ENCODE results near the gene ABLIM1.

Gene ABLIM1

DNA sequence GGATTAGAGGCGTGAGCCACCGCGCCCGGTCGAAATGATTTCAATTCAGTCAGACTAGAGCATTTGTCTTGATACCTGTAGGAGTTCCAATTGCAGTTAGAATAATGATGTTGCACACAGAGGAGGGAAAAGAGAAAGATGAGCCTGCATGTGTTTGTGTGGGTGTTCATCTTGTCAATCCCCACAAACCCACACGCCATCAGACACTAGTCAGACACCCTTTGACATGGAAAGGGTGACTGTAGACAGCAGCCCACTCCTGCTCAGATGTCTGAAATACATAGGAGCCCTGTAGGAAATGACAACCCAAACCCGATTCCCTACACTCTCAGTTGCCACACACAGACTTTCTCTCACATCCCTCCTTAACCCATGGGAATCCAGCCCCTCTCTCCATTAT is 92.0 kb downstream of the ABLIM1 start:
- Histone ChIP-seq H3K9me3 (ENCODE audit: severe bottlenecking) (no peaks in the 10 kb centered on the region), H3K27me3 (ENCODE audit: insufficient read depth, low read depth, severe bottlenecking) (no peaks in the 10 kb centered on the region), H3K36me3 (peaks cover 4% of the 10 kb centered on the region; the same call in 1 of the 2 replicates), H3K27ac (no peak overlapping the region), H3K4me3 (ENCODE audit: low read depth, low read length) (no peak overlapping the region)
- no peak for DNase-seq
- TF ChIP-seq, protein P1, sequence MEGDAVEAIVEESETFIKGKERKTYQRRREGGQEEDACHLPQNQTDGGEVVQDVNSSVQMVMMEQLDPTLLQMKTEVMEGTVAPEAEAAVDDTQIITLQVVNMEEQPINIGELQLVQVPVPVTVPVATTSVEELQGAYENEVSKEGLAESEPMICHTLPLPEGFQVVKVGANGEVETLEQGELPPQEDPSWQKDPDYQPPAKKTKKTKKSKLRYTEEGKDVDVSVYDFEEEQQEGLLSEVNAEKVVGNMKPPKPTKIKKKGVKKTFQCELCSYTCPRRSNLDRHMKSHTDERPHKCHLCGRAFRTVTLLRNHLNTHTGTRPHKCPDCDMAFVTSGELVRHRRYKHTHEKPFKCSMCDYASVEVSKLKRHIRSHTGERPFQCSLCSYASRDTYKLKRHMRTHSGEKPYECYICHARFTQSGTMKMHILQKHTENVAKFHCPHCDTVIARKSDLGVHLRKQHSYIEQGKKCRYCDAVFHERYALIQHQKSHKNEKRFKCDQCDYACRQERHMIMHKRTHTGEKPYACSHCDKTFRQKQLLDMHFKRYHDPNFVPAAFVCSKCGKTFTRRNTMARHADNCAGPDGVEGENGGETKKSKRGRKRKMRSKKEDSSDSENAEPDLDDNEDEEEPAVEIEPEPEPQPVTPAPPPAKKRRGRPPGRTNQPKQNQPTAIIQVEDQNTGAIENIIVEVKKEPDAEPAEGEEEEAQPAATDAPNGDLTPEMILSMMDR (IDR thresholded peaks at IDR 0.05; ENCODE audit: low read depth, low read length): no peak

DNA sequence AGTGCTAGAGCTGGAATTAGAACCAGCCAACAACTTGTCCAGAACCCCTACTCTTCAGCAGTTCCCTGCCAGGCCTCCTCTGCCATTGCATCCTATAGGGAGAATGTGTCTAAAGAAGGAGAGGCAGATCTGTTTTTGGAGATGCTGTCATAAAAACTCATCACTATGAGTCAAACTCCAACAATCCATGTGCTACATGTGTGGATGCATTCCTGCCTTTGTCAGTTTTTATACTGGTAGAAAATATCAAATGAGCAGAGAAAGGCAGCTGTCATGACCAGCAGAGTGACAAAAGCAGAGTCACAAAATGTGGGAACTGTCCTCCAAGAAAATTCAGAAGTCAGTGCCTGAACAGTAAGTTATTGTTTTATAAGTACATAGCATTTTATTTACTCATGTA is 93.0 kb downstream of the ABLIM1 start:
- TF ChIP-seq, protein P1 (IDR thresholded peaks at IDR 0.05; ENCODE audit: low read depth, low read length): no peak
- no peaks in the 10 kb centered on the region for H3K27me3 ChIP-seq (ENCODE audit: insufficient read depth, low read depth, severe bottlenecking)
- no peaks in the 10 kb centered on the region for H3K9me3 ChIP-seq (ENCODE audit: severe bottlenecking)
- H3K27ac ChIP-seq: no peak overlapping the region
- H3K36me3 ChIP-seq: peaks cover 4% of the 10 kb centered on the region; the same call in 1 of the 2 replicates
- no peak for DNase-seq
- no peak overlapping the region for H3K4me3 ChIP-seq (ENCODE audit: low read depth, low read length)

DNA sequence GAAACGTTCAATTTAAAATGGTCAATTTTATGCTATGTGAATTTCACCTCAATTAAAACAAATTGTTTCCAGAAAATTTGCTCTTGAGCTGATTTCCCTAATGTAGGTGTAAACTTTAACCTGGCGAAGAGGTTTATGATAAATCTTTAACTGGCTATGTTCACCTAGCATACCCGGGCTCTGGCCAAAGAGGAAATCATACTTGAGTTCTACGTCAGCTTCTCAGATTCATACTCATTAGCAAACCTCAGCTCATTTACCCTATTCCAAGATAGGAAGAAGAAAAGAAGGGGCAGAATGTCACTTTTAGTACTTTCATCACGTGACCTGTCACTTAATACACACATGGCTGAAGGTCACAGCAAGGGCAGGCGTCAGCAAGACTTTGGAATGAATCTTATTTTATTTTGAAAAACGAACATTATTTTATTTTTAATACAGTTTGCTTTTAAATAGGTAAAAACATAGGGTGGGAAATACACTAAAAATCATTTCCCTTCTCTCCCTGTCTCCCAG is 97.0 kb downstream of the ABLIM1 start:
- no peak overlapping the region for H3K27ac ChIP-seq
- H3K27me3 ChIP-seq (ENCODE audit: insufficient read depth, low read depth, severe bottlenecking): no peaks in the 10 kb centered on the region
- no peaks in the 10 kb centered on the region; the same call in 1 of the 2 replicates for H3K36me3 ChIP-seq
- no peaks in the 10 kb centered on the region for H3K9me3 ChIP-seq (ENCODE audit: severe bottlenecking)
- no peak overlapping the region for H3K4me3 ChIP-seq (ENCODE audit: low read depth, low read length)
- TF ChIP-seq, protein P1 (IDR thresholded peaks at IDR 0.05; ENCODE audit: low read depth, low read length): no peak
- no peak for DNase-seq

DNA sequence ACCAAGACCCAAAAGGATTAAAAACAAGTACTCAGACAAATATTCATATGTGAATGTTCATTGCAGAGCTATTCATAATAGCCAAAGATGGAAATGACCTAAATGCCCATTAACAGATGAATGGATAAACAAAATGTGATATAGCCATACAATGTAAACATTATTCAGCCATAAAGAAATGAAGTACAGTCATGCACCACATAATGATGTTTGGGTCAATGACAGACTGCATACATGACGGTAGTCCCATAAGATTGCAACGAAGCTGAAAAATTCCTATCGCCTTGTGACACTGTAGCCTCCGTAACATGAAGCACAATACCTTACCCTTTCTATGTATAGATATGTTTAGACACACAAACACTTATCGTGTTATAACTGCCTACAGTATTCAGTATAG is 97.9 kb downstream of the ABLIM1 start:
- TF ChIP-seq, protein P1 (IDR thresholded peaks at IDR 0.05; ENCODE audit: low read depth, low read length): no peak
- Histone ChIP-seq H3K27me3 (ENCODE audit: insufficient read depth, low read depth, severe bottlenecking) (no peaks in the 10 kb centered on the region), H3K27ac (no peak overlapping the region), H3K9me3 (ENCODE audit: severe bottlenecking) (no peaks in the 10 kb centered on the region), H3K4me3 (ENCODE audit: low read depth, low read length) (no peak overlapping the region), H3K36me3 (no peaks in the 10 kb centered on the region; the same call in 1 of the 2 replicates)
- no peak for DNase-seq

DNA sequence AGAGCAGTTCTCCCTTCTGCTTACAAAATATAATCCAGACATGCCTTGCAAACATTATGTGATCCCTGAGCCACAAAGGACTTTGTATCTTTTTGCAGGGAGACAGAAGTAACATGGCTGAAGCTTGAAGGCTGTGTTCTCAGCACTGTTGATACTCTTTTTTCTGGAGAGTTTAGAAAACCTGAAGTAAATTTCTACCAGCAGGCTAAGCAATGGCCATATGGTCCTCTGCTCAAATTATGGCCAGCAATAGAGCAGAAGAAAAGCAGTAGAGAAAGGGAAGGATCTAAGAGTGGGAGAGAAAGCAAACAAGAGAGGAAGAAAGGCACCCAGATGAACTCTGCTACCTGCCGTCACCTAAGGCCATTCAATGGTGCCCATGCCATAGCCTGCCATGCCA is 98.4 kb downstream of the ABLIM1 start:
- TF ChIP-seq, protein P1 (IDR thresholded peaks at IDR 0.05; ENCODE audit: low read depth, low read length): no peak
- Histone ChIP-seq H3K27me3 (ENCODE audit: insufficient read depth, low read depth, severe bottlenecking) (no peaks in the 10 kb centered on the region), H3K27ac (no peak overlapping the region), H3K36me3 (no peaks in the 10 kb centered on the region), H3K9me3 (ENCODE audit: severe bottlenecking) (no peaks in the 10 kb centered on the region), H3K4me3 (ENCODE audit: low read depth, low read length) (no peak overlapping the region)
- no peak for DNase-seq

DNA sequence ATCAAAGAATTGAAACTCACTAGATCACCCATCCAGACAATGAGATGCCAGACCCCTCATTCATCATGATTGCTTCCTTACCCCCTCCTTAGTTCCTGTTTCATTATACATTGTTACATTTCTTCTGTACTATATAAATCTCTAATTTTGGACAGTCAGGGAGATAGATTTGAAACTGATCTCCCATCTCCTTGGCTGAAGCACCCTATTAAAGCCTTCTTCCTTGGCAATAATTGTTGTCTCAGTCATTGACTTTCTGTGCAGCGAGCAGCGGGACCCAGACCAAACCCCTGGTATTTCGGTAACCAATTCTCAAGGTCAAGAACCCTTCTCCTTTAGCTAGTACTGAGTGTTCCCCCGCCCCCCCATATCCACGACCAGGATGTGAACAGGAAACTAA is 100.2 kb downstream of the ABLIM1 start:
- no peak for DNase-seq
- no peak overlapping the region for H3K4me3 ChIP-seq (ENCODE audit: low read depth, low read length)
- no peak overlapping the region for H3K27ac ChIP-seq
- no peaks in the 10 kb centered on the region for H3K36me3 ChIP-seq
- no peaks in the 10 kb centered on the region for H3K27me3 ChIP-seq (ENCODE audit: insufficient read depth, low read depth, severe bottlenecking)
- H3K9me3 ChIP-seq (ENCODE audit: severe bottlenecking): no peaks in the 10 kb centered on the region
- TF ChIP-seq, protein P1 (IDR thresholded peaks at IDR 0.05; ENCODE audit: low read depth, low read length): no peak
